Adipose tissue (tissue), 3 donors: ENCODE data around the gene B3GAT2. TPM values are rescaled to one million over a fixed set of nuclear protein-coding genes. Genes with fewer than 3 reads are reported as not detected.

Experiments used
- H3K27ac ChIP-seq: one replicate; pipeline ENCODE4 v1.5.1; 2013; ENCODE audit warnings: low read depth, low read length
- WGBS, 3 donors: extraction: QIAGEN DNeasy Blood & Tissue Kit; methylation state at CpG; one replicate each; pipeline ENCODE4 v1.1.7; 2013; 5-methylcytosine and 5-hydroxymethylcytosine counted together
- polyA plus RNA-seq, 3 donors: library from polyadenylated mRNA; stranded (reverse); fragments of 200-250 nt; gene quantifications; one replicate each; pipeline ENCODE4 v1.2.3, GENCODE V29; 2013
- donor health status: healthy with polysubstance abuse.
- donor health status: Bipolar disorder and iron deficiency.
- donor health status: healthy.

Gene B3GAT2
- polyA plus RNA-seq, 3 donors: 0.09 to 0.11 (median 0.10) TPM

DNA sequence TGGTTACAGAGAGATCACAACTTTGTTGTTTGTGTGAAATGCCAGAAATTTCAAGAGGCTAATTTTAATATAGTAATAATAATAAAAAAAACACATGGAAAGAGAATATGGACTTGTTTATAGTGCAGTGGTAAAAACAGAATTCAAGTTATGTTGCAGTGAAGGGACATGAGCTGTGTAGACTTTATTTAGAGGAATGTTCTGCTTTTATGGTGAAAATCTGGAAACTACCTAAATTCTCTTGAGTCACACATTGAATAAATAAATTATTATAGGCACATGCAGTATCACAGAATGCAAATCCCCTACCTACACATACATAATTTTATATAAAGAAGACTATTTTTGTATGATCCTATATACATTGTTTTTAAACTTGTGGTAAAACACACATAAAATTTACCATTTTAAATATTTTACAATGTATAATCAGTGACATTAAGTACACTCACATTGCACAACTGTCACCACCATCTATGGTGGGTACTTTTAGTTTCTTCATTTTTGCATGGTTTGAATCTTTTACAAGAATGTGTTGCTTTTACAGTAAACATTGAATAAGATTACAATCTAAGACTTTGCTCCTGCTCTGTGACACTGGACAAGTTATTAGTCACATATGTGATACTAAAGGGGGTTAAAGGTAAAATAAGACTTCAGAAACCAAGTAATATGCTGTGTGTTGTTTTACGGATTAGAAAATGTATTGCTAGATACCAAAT lies 107.4 kb downstream of the B3GAT2 start:
- no peak overlapping the region for H3K27ac ChIP-seq
- WGBS, 3 donors: 74 to 97% (median 96%) methylated on average over 1 of the region's 1 CpG

DNA sequence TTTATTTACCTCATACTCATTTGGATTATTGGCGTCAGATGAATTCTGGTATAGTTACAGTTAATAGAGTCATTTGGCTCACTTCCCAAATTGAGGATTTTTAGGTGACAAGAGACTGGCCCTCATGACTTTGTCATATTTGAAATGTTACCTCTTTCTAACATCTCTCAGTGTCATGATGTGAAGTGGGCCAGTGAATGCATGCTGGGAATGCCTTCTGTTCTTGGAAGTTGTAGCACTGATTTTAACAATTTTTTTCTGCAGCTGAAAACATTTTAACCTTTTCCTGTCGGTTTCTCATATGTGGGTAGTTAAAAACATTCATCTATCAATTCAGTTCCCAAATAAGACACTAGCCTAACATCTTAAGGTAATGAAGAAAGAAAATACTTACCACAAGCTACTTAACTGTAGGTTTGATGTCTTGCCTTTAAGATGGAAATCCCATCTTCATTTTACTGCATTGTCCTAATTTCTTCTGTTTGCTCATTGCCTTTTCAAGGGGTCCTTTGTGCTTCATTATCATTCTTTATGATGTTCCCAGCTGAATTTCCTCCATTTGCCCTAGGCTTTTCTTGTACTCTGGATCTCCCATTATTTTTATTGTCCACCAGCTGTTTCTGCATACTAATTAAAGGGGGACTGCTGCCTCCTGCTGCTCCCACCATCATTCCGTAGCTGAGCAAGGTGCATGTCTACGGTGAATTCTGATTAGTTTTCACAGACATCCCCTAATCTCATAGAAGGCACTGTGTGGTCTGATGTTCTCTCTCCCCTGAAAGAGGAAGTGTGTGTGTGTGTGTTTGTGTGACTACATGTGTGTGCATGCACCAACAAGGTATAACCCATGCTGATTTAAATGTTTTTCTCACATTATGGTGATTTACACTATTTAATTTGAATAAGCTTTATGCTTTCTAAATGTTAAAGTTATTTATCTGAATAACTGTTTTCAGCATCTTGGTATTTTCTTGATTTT lies 109.5 kb downstream of the B3GAT2 start:
- H3K27ac ChIP-seq: no peak overlapping the region
- 92% methylated on average over 4 of the region's 4 CpGs for WGBS, 3 donors

DNA sequence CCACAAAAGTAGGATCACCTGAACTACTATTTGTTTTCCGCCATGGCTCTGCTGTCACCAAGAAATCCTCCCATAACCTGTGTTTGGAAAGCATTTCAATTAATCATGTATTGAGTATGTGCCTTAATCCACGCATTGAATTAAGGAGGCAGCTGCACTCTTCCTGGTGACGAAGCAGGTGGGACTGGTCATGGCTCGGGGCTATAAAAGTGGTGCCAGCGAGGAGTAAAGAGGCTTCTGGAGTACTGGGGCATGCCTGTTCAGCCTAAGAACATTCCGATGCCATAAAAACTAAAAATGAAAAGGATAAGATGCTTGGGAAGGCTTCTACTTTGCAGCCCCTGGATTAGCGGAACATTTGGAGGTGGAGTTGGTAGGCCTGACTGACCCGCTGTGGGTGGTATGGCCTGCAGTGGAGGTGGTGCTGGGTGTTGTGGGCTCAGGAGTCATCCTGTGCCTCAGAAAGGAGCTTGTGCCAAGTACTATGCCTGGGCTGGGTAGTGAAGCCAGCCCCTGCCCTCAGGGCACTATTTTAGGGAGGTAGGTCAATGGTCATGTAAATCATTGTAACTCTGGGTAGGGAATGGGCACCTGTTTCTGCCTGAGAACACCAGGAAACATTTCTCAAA lies 110.5 kb downstream of the B3GAT2 start:
- WGBS, 3 donors: 95 to 97% (median 97%) methylated on average over 8 of the region's 8 CpGs
- H3K27ac ChIP-seq: no peak overlapping the region

DNA sequence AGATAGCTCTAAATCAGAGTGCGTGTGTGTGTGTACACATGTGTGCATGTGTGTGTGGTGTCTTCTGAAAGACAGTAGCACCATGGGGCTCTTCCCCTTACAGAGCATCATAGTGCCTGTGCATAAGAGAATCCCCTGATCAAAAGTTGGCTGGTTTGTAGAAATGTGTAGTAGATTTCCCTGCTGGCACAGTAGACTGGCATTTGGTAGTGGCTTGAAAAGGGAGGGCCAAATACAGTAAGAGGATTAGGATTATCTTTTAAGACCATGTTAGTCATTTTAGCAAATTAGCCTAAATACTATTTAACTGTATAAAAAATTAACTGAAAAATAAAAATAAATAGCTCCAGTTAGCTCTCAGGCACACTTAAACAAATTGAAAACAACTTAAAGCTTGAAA lies 112.6 kb downstream of the B3GAT2 start:
- 96 to 100% (median 100%) methylated on average over 1 of the region's 1 CpG for WGBS, 3 donors

DNA sequence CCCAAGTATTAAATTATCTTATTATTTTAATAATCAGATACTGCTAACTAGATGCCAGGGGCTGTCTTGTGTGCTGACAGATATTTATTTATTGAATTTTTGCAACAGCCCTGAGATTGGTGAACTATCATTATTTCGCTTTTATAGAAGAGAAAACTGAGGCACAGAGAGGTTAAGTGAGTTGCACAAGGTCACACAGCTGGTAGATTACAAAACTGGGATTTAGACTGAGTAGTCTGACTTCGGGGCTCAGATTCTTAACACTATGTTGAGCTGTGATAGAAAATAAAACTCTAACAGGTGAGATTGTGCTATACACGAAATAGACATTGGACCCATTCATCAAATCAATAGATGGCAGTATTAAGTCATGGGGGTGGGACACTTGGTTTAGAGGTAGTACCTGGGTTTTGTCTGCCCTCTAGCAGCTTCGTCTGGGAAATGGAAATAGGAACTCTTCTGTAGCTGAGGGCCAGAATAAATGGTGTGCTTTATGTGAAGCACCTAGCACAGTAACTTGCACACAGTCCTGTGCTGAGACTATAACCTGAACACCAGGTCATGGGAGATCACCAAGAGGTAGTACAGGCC lies 113.4 kb downstream of the B3GAT2 start:
- WGBS, 3 donors: 87 to 92% (median 91%) methylated on average over 4 of the region's 4 CpGs
- no peak overlapping the region for H3K27ac ChIP-seq

More for the DNA sequence above, 112.6 kb downstream of the B3GAT2 start:
- no peak overlapping the region for H3K27ac ChIP-seq

DNA sequence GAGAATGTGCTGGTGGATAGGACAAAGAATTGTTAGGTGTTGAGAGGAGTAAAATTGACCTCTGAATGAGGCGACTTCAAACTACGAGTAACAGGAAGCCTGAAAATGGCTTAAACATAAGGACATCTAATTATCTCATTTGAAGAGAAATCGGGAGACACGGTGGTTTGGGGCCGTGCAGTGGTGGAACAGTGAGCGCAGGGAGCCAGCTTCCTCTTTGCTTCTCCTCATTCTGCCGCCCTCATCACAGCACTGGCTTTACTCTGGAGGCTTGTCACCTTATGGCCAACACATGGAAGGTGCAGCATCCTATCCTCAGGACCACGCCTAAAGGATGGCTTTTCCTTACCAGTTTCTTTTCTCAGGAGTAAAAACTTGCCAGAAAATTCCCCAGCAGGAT lies 114.3 kb downstream of the B3GAT2 start:
- no peak overlapping the region for H3K27ac ChIP-seq
- 89 to 95% (median 89%) methylated on average over 8 of the region's 8 CpGs for WGBS, 3 donors

DNA sequence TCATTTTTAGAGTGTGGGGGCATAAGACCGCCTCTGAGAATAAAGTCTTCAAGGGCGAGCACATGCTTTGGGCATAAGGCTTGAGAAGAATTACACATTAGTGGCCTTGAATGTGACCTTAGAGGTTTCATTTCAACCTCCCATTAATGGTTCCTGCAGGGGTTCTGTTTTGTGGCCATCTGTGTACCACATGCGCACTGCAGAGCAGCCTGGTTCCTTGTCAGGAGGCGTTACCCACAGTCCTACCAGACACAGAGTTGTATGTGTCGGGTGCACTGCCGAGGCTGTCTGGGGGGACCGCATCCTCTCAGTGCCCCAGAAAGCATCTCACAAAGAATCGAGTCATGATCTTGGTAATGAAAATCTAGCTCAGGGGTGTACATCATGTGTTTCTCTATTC lies 115.7 kb downstream of the B3GAT2 start:
- H3K27ac ChIP-seq: no peak overlapping the region
- 96 to 99% (median 99%) methylated on average over 8 of the region's 8 CpGs for WGBS, 3 donors

DNA sequence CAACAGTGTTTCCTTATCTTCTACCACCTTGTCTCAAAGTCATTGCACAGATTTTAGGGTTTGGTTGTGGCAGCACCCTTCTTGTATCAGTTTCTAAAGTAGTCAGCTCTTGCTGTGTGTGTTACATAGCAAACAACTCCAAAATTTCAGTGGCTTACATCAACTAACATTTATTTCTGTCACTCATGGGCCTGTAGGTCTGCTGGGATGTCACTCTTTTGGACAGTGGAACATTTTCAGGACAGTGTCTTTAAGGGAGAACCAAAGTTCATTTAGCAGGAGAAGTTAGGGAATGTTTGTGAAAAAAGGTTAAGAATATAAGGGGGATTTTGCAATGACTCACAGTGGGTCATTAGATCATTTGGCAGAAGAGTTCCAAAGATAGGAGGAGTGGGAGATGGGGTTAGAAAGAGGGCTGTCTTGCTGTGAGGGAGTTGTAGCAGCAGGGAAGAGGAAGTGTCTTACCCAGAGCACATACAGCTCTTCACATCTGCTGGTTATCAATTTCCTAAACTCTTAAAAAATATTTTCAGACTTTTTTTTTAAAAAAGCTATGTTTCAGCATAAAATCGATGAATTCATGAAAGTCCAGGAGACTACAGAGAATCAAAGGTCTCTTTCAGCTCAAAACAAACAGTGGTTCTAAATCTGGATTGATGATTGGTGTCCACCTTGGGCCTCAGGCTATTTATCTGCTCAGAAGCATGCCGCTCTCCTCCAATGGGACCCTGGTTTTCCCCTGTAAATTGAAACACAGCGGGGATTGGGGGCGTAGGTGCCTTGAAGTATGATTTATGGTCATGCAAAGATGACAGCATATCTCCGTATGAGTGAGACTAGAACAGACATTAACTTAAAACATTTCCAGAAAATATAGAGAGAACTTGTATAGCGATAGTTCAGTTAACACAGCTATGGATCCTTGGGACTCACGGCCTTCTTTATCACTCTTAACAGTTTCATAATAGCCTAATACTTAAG lies 117.3 kb downstream of the B3GAT2 start:
- H3K27ac ChIP-seq: no peak overlapping the region
- 83 to 92% (median 89%) methylated on average over 7 of the region's 7 CpGs for WGBS, 3 donors

DNA sequence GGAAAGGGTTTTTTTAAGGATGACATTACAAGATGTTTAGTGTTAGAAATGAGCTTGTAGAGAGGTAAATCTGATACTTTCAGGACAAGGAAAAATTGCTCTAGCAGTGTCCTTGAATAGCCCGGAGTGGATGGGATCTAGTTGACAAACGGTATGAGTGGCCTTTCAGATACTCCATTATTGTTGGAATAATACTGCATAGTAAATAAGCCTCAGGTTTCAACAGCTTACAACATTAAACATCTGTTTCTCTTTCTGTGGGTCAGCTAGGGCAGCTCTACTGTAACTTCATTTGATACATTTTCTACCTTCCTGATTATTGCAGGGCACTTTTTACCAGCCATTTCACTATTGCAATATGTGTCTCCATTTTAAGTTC lies 118.0 kb downstream of the B3GAT2 start:
- H3K27ac ChIP-seq: no peak overlapping the region
- WGBS, 3 donors: 41 to 81% (median 73%) methylated on average over 2 of the region's 2 CpGs

DNA sequence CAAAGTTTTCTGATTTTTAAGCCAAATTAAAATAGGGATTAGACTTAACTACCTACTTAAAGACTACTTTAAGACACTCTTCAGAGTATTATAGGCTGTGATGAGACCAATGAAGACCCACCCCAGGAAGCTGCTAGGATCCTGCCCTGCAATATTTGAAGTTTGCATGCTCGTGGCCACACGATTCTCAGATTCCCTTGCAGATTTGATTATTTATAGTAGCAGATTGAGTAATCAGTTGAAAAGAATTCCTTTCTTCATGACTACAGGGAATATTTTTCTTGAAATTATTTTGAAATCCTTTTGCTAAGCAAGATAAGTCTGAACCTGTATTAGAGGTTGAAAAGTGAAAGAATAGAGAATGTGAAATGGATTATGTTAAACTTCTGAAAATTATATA lies 122.3 kb downstream of the B3GAT2 start:
- 62 to 79% (median 67%) methylated on average over 2 of the region's 2 CpGs for WGBS, 3 donors
- no peak overlapping the region for H3K27ac ChIP-seq

DNA sequence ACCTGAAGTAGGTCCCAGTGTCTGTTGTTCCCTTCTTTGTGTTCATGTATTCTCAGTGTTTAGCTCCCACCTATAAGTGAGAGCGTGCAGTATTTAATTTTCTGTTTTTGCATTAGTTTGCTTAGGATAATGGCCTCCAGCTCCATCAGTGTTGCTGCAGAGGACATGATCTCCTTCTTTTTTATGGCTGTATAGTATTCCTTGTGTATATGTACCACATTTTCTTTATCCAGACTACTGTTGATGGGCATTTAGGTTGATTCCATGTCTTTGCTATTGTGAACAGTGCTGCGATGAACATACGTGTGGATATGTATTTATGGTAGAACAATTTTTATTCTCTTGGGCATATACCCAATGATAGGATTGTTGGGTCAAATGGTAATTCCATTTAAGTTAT lies 125.4 kb downstream of the B3GAT2 start:
- H3K27ac ChIP-seq: no peak overlapping the region
- 96 to 98% (median 97%) methylated on average over 3 of the region's 3 CpGs for WGBS, 3 donors

DNA sequence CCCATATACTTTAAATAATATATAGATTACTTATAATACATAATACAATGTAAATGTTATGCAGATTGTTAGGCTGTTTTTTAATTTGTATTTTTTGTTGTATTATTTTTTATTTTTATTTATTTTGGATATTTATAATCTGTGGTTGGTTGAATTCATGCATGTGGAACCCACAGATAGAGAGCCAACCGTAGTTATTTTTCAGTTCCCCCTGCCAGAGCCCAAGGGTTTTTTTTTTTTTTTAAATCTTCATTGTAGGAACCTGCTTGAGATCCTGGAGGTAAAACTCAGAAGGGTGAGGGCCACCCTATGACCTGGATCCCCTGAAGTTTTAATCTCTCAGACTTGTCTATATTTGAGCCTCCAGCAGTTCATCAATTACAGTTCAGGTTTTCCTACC lies 133.2 kb downstream of the B3GAT2 start:
- 90 to 94% (median 93%) methylated on average over 1 of the region's 1 CpG for WGBS, 3 donors
- H3K27ac ChIP-seq: no peak overlapping the region

DNA sequence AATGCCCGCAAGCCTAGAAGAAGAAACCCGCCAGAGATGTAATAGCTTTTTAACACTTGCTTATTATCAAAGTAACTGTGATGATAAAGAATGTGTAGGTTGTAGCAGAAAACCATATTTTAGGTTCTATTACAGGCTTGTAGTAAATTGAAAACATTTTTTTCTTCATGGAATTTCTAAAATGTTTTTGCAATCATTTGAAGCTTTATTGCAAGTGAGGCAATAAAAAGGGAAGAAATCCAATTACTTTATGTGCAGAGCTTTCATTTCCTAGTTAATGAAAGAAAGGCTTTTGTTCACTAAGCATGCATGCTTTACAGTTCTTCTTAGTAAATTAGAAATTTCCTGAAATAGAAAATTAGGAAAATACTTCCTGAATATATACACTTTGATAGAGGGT lies 135.1 kb downstream of the B3GAT2 start:
- no peak overlapping the region for H3K27ac ChIP-seq
- WGBS, 3 donors: 93 to 98% (median 97%) methylated on average over 2 of the region's 2 CpGs

DNA sequence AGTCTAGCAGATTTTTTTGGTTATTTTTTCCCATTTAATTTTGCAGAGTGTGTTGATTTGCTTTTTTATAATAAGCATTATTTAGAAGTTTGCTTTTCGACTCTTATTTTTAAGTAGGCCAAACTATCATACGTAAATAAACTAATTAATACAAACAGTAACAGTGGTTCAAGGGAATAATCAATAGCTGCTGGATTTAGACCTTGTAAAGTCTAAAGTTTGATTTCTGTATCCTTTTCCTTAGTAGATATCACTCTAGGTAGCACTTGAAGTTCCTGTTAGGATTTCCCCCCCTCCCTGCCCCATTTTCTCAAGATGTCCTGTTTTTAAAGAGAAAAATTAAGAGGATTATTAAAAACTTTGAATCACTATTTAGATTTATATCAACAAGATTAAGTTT lies 136.1 kb downstream of the B3GAT2 start:
- WGBS, 3 donors: 56 to 99% (median 91%) methylated on average over 2 of the region's 2 CpGs
- H3K27ac ChIP-seq: no peak overlapping the region

DNA sequence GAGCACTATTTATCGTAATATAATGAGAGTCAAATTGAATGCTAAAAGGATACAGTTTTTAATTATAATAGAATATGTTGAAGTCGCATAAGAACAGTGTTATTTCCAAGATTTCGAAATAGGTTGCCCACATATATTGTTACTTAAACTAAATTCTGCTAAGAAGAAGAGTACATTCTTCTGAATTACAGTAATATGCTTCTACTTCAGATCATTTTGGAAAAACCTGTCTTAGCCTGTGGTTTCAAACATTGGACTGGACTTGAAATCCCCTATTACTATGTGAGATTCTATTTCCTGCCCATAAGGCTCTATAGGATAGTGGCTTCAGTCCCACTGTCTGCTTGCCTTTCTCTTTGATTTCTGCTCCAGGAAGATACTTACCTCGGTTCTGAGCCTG lies 137.2 kb downstream of the B3GAT2 start:
- WGBS, 3 donors: 95 to 97% (median 96%) methylated on average over 4 of the region's 4 CpGs
- H3K27ac ChIP-seq: no peak overlapping the region

DNA sequence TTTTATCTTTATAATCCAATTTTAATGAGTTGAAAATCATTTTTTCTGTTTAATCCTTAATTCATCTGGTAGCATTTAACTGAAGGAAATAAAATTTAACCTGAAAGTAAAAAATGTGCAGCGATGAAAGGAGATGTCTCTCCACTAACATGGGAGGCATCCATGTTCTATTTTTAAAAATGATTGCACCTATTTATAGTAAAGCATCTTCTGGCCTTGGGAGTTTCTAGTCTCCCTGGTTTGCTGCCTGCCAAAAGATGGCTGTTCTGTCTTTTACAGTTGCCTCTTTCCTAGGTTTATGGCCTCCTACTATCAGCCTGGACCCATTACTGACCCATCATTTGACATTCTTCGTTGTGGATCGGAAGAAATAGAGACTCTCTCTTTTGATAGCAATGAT lies 143.0 kb downstream of the B3GAT2 start:
- H3K27ac ChIP-seq: no peak overlapping the region
- 65 to 92% (median 86%) methylated on average over 3 of the region's 3 CpGs for WGBS, 3 donors

DNA sequence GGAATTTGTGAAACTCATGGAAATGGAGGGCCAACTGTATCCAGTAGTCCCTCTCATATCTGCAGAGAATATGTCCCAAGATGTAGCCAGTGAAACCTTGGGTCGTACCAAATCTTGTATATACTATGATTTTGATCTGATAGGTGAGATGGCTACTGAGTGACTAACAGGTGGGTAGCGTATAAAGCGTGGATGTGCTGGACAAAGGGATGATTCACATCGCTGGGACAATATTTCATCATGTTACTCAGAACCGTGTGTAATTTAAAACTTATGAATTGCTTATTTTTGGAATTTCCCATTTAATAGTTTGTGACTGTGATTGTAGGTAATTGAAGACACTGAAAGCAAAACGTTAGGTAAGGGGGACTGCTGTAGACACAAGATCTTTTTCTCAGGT lies 145.1 kb downstream of the B3GAT2 start:
- WGBS, 3 donors: 89 to 92% (median 91%) methylated on average over 6 of the region's 6 CpGs
- no peak overlapping the region for H3K27ac ChIP-seq
